ENCODE measurements around the gene ZNF76.

The ZNF76 gene

GRCh38 chr6:35238843-35239289 is 20.7 kb upstream of the ZNF76 start:
- peak; percentile 26 for DNase-seq

- no peak for DNase-seq
Observed at GRCh38 chr6:35239581-35239980, 20.0 kb upstream of the ZNF76 start.

GRCh38 chr6:35240838-35241801 is 18.4 kb upstream of the ZNF76 start:
- peak; percentile 63 for DNase-seq

GRCh38 chr6:35242486-35242885 is 17.0 kb upstream of the ZNF76 start:
- no peak for DNase-seq

- DNase-seq = no peak
Observed at GRCh38 chr6:35242906-35243305, 16.6 kb upstream of the ZNF76 start.

- no peak for DNase-seq
Observed at GRCh38 chr6:35243386-35243958, 16.1 kb upstream of the ZNF76 start.

GRCh38 chr6:35244551-35244950 is 15.0 kb upstream of the ZNF76 start:
- DNase-seq = no peak

GRCh38 chr6:35247642-35248231 is 11.8 kb upstream of the ZNF76 start:
- no peak for DNase-seq

- no peak for DNase-seq
Observed at GRCh38 chr6:35248300-35248699, 11.2 kb upstream of the ZNF76 start.

- DNase-seq = no peak
Observed at GRCh38 chr6:35248965-35249364, 10.6 kb upstream of the ZNF76 start.

GRCh38 chr6:35251949-35252348 is 7.6 kb upstream of the ZNF76 start:
- DNase-seq = no peak

GRCh38 chr6:35253249-35253648 is 6.3 kb upstream of the ZNF76 start:
- DNase-seq = no peak

GRCh38 chr6:35258336-35258735 is 1.2 kb upstream of the ZNF76 start:
- no peak for DNase-seq

- no peak for DNase-seq
Observed at GRCh38 chr6:35258858-35259193, 709 bp upstream of the ZNF76 start.

GRCh38 chr6:35259948-35260590 is 534 bp downstream of the ZNF76 start:
- DNase-seq = peak; percentile 62

GRCh38 chr6:35260591-35261570 is 1.3 kb downstream of the ZNF76 start:
- no peak for DNase-seq

GRCh38 chr6:35262596-35262995 is 3.1 kb downstream of the ZNF76 start:
- no peak for DNase-seq

- no peak for DNase-seq
Observed at GRCh38 chr6:35264550-35265274, 5.2 kb downstream of the ZNF76 start.

- DNase-seq = no peak
Observed at GRCh38 chr6:35265523-35265922, 6.0 kb downstream of the ZNF76 start.

- DNase-seq = no peak
Observed at GRCh38 chr6:35267446-35267845, 7.9 kb downstream of the ZNF76 start.

- no peak for DNase-seq
Observed at GRCh38 chr6:35267897-35268296, 8.4 kb downstream of the ZNF76 start.

- no peak for DNase-seq
Observed at GRCh38 chr6:35272005-35272404, 12.5 kb downstream of the ZNF76 start.
